HepG2 (cell line): ENCODE data around the gene HNF1B. TPM values are rescaled to one million over a fixed set of nuclear protein-coding genes. Genes with fewer than 3 reads are reported as not detected.
A peak's percentile ranks its signal among the peaks of the same experiment; 100 is the strongest.

ENCODE experiments used
- CC2D1A ChIP-seq: sonication (generic); formaldehyde crosslinking; IDR thresholded peaks from 2 replicates; pipeline ENCODE4 v1.8.1; 2023; ENCODE audit warnings: mild to moderate bottlenecking, missing genetic modification reagents
- ETS1 ChIP-seq: sonication (generic); formaldehyde crosslinking; IDR thresholded peaks from 2 replicates; pipeline ENCODE4 v1.4.0; 2020; ENCODE audit warnings: missing genetic modification reagents
- FOXJ3 ChIP-seq: sonication (generic); formaldehyde crosslinking; IDR thresholded peaks from 2 replicates; pipeline ENCODE4 v1.4.0; 2020; ENCODE audit warnings: missing genetic modification reagents, mild to moderate bottlenecking, borderline replicate concordance
- GLI4 ChIP-seq: sonication (generic); formaldehyde crosslinking; IDR thresholded peaks from 2 replicates; pipeline ENCODE4 v1.5.1; 2020; ENCODE audit warnings: missing genetic modification reagents, mild to moderate bottlenecking, moderate library complexity, borderline replicate concordance
- GTF3A ChIP-seq: sonication (generic); formaldehyde crosslinking; conservative IDR thresholded peaks from 2 replicates; pipeline ENCODE4 v1.4.0; 2020; ENCODE audit warnings: mild to moderate bottlenecking, missing genetic modification reagents
- HNF4A ChIP-seq: sonication (generic); formaldehyde crosslinking; IDR thresholded peaks from 2 replicates; pipeline ENCODE4 v1.4.0; 2020; ENCODE audit warnings: missing genetic modification reagents
- KIAA2018 ChIP-seq: sonication (generic); formaldehyde crosslinking; IDR thresholded peaks from 2 replicates; pipeline ENCODE4 v1.5.0; 2020; ENCODE audit warnings: mild to moderate bottlenecking, missing genetic modification reagents, borderline replicate concordance
- MATR3 ChIP-seq: sonication (generic); formaldehyde crosslinking; IDR thresholded peaks from 2 replicates; pipeline ENCODE4 v1.4.0; 2020; ENCODE audit warnings: missing genetic modification reagents
- MTA3 ChIP-seq: sonication (generic); formaldehyde crosslinking; IDR thresholded peaks from 2 replicates; pipeline ENCODE4 v1.4.0; 2020; ENCODE audit warnings: missing genetic modification reagents
- MXD1 ChIP-seq: sonication (generic); formaldehyde crosslinking; IDR thresholded peaks from 2 replicates; pipeline ENCODE4 v1.4.0; 2020; ENCODE audit warnings: mild to moderate bottlenecking, missing genetic modification reagents
- NFKBIZ ChIP-seq: IDR thresholded peaks from 2 replicates; pipeline ENCODE4 v1.6.1; 2018; ENCODE audit warnings: missing genetic modification reagents, missing compliant biosample characterization
- SOX6 ChIP-seq, 2 experiments: fragments of 450-650 bp in 1 of 2; sonication (generic) in 1 of 2; formaldehyde crosslinking in 1 of 2; IDR thresholded peaks; 2 replicates each; pipeline versions ENCODE4 v1.4.0 to v1.6.1; 2017 to 2020; ENCODE audit warnings: antibody characterized with exemption in 1 of 2, mild to moderate bottlenecking in 1 of 2, missing genetic modification reagents in 1 of 2
- TRIM24 ChIP-seq: sonication (generic); formaldehyde crosslinking; IDR thresholded peaks from 2 replicates; pipeline ENCODE4 v1.8.0; 2022; ENCODE audit warnings: mild to moderate bottlenecking, missing genetic modification reagents
- ZFP41 ChIP-seq: sonication (generic); formaldehyde crosslinking; IDR thresholded peaks from 2 replicates; pipeline ENCODE4 v1.4.0; 2020; ENCODE audit warnings: mild to moderate bottlenecking, missing genetic modification reagents, borderline replicate concordance
- ZNF101 ChIP-seq: sonication (generic); formaldehyde crosslinking; IDR thresholded peaks from 2 replicates; pipeline ENCODE4 v1.4.0; 2020; ENCODE audit warnings: mild to moderate bottlenecking, low read depth, missing genetic modification reagents, borderline replicate concordance
- ZNF160 ChIP-seq: sonication (generic); formaldehyde crosslinking; IDR thresholded peaks from 2 replicates; pipeline ENCODE4 v1.8.0; 2022; ENCODE audit warnings: mild to moderate bottlenecking, inconsistent platforms, missing genetic modification reagents
- ZNF460 ChIP-seq: sonication (generic); formaldehyde crosslinking; IDR thresholded peaks from 2 replicates; pipeline ENCODE4 v1.5.1; 2020; ENCODE audit warnings: missing genetic modification reagents, mild to moderate bottlenecking, borderline replicate concordance
- ZNF577 ChIP-seq: sonication (generic); formaldehyde crosslinking; IDR thresholded peaks from 2 replicates; pipeline ENCODE4 v1.4.0; 2020; ENCODE audit warnings: mild to moderate bottlenecking, low read depth, missing genetic modification reagents, borderline replicate concordance
- ZNF615 ChIP-seq: sonication (generic); formaldehyde crosslinking; IDR thresholded peaks from 2 replicates; pipeline ENCODE4 v1.5.0; 2020; ENCODE audit warnings: mild to moderate bottlenecking, missing genetic modification reagents, borderline replicate concordance
- ZNF660 ChIP-seq: sonication (generic); formaldehyde crosslinking; IDR thresholded peaks from 2 replicates; pipeline ENCODE4 v1.5.1; 2020; ENCODE audit warnings: mild to moderate bottlenecking, low read depth, missing genetic modification reagents, borderline replicate concordance
- ZNF672 ChIP-seq: sonication (generic); formaldehyde crosslinking; IDR thresholded peaks from 2 replicates; pipeline ENCODE4 v1.8.1; 2022; ENCODE audit warnings: missing genetic modification reagents
- ZNF878 ChIP-seq: sonication (generic); formaldehyde crosslinking; IDR thresholded peaks from 2 replicates; pipeline ENCODE4 v1.8.1; 2023; ENCODE audit warnings: mild to moderate bottlenecking, missing genetic modification reagents, moderate library complexity
- polyA plus RNA-seq, 8 experiments: library from polyadenylated mRNA; depleted of rRNA in 3 of 8; stranded (reverse) in 7 of 8; unstranded in 1 of 8; fragments of >200 nt; fragmentation: Illumina TruSeq in 4 of 8; extraction: Trizol in 4 of 8; gene quantifications; 2 replicates each; pipeline versions ENCODE4 v1.2.1 to v1.2.3, GENCODE V29; 2011 to 2016; ENCODE audit warnings: low read depth in 4 of 8, missing spikeins in 1 of 8, mixed read lengths in 1 of 8; ENCODE audit not compliant: insufficient read depth in 1 of 8
- total RNA-seq, 5 experiments: library from RNA; depleted of rRNA; stranded (reverse); fragments of >200 nt; fragmentation: Illumina TruSeq; extraction: Trizol; gene quantifications; 2 replicates each; pipeline ENCODE4 v1.2.3, GENCODE V29; 2016; ENCODE audit warnings: low read depth in 1 of 5

The HNF1B gene
- total and polyA plus RNA-seq, 2 of the 13 experiments (the other 11 are each of a cell fraction or from before 2014, with no cell fraction given), result 1.9 to 5.3 TPM

DNA sequence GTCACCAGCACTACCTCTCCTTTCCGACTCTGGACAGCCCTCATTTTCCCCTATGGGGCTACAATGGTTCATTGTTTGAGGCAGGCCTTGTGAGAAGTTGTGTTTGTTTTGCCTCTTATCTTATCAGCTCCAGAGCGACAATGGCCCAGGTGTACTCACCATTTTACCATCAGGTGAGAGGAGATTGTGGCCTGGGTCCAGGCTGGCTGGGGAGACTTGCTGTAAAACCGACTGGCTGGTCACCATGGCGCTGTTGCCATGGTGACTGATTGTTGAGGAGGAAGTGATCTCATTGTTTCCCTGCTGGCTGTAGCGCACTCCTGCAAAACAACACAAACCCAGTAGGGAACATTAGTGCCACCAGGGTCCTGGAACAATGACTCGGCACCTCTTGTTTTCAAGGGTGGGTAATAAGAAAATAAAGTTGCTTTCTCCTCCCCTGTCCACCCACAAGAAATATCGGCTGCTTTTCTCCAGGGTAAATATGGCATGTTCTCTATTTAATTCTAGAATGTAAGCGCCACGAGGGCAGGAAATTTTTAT lies 34.4 kb downstream of the HNF1B start (continued):
- TF ChIP-seq KIAA2018 (no peak), GTF3A (CRISPR knock-in tag) (no peak), TRIM24 (CRISPR knock-in tag) (no peak), MXD1 (no peak), MATR3 (CRISPR knock-in tag) (no peak), ZNF101 (CRISPR knock-in tag) (no peak), GLI4 (CRISPR knock-in tag) (no peak), HNF4A (CRISPR knock-in tag) (peak; percentile 35; the same call in 1 of the 2 replicates), SOX6 (IDR thresholded peaks at IDR 0.05) (no peak), SOX6 (CRISPR knock-in tag; IDR thresholded peaks at IDR 0.05) (peak; percentile 100), ZNF615 (CRISPR knock-in tag) (no peak), CC2D1A (CRISPR knock-in tag) (no peak), NFKBIZ (no peak), ZNF577 (CRISPR knock-in tag) (no peak), ZNF460 (CRISPR knock-in tag) (no peak), FOXJ3 (CRISPR knock-in tag) (peak; percentile 86), ZNF160 (CRISPR knock-in tag) (no peak), ZNF878 (CRISPR knock-in tag) (no peak), MTA3 (CRISPR knock-in tag) (no peak), ZNF660 (CRISPR knock-in tag) (no peak), ZFP41 (CRISPR knock-in tag) (no peak), ZNF672 (CRISPR knock-in tag) (no peak), ETS1 (no peak)
